HepG2 (cell line): ENCODE measurements around the gene ZNF79. TPM values are rescaled to one million over a fixed set of nuclear protein-coding genes. Genes with fewer than 3 reads are reported as not detected.

Experiments
- FOXO1 ChIP-seq: sonication (generic); formaldehyde crosslinking; IDR thresholded peaks from 2 replicates; pipeline ENCODE4 v1.4.0; 2020; ENCODE audit warnings: missing genetic modification reagents
- HNF1A ChIP-seq, 2 experiments: sonication (generic) in 1 of 2; formaldehyde crosslinking in 1 of 2; IDR thresholded peaks; 2 replicates each; pipeline versions ENCODE4 v1.4.0 to v1.6.1; 2016 to 2020; ENCODE audit warnings: borderline replicate concordance in 1 of 2, low read depth in 1 of 2, mild to moderate bottlenecking in 1 of 2, missing genetic modification reagents in 1 of 2
- HNRNPLL ChIP-seq: fragments of 200-400 bp; formaldehyde crosslinking; IDR thresholded peaks from 2 replicates; pipeline ENCODE4 v1.6.1; 2017; ENCODE audit warnings: mild to moderate bottlenecking, low read depth, low read length; ENCODE audit not compliant: poor library complexity, severe bottlenecking
- PAF1 ChIP-seq: IDR thresholded peaks from 2 replicates; pipeline ENCODE4 v1.6.1; 2016; ENCODE audit warnings: missing genetic modification reagents, missing compliant biosample characterization
- REPIN1 ChIP-seq: sonication (generic); formaldehyde crosslinking; IDR thresholded peaks from 2 replicates; pipeline ENCODE4 v1.8.0; 2022; ENCODE audit warnings: missing genetic modification reagents, low read depth, mild to moderate bottlenecking, borderline replicate concordance
- RNF2 ChIP-seq: fragments of 450-650 bp; conservative IDR thresholded peaks from 2 replicates; pipeline ENCODE4 v1.6.1; 2016; ENCODE audit warnings: low read depth
- SMYD3 ChIP-seq: sonication (generic); formaldehyde crosslinking; IDR thresholded peaks from 2 replicates; pipeline ENCODE4 v1.8.1; 2023; ENCODE audit warnings: mild to moderate bottlenecking, missing genetic modification reagents
- ZNF432 ChIP-seq: sonication (generic); formaldehyde crosslinking; IDR thresholded peaks from 2 replicates; pipeline ENCODE4 v1.5.0; 2020; ENCODE audit warnings: missing genetic modification reagents, mild to moderate bottlenecking, borderline replicate concordance
- ZNF7 ChIP-seq: IDR thresholded peaks from 2 replicates; pipeline ENCODE4 v1.6.1; 2016; ENCODE audit warnings: missing biosample characterization, missing genetic modification reagents
- ZNF749 ChIP-seq: sonication (generic); formaldehyde crosslinking; IDR thresholded peaks from 2 replicates; pipeline ENCODE4 v1.8.0; 2022; ENCODE audit warnings: mild to moderate bottlenecking, missing genetic modification reagents, moderate library complexity, borderline replicate concordance
- polyA plus RNA-seq, 8 experiments: library from polyadenylated mRNA; depleted of rRNA in 3 of 8; stranded (reverse) in 7 of 8; unstranded in 1 of 8; fragments of >200 nt; fragmentation: Illumina TruSeq in 4 of 8; extraction: Trizol in 4 of 8; gene quantifications; 2 replicates each; pipeline versions ENCODE4 v1.2.1 to v1.2.3, GENCODE V29; 2011 to 2016; ENCODE audit warnings: low read depth in 4 of 8, missing spikeins in 1 of 8, mixed read lengths in 1 of 8; ENCODE audit not compliant: insufficient read depth in 1 of 8
- total RNA-seq, 5 experiments: library from RNA; depleted of rRNA; stranded (reverse); fragments of >200 nt; fragmentation: Illumina TruSeq; extraction: Trizol; gene quantifications; 2 replicates each; pipeline ENCODE4 v1.2.3, GENCODE V29; 2016; ENCODE audit warnings: low read depth in 1 of 5
- TF ChIP-seq, protein P1 (sequence below): IDR thresholded peaks from 2 replicates; pipeline ENCODE4 v1.6.1; 2016; ENCODE audit warnings: mild to moderate bottlenecking
- TF ChIP-seq, protein P2 (sequence below): sonication (generic); formaldehyde crosslinking; IDR thresholded peaks from 2 replicates; pipeline ENCODE4 v1.4.0; 2020; ENCODE audit warnings: missing genetic modification reagents, borderline replicate concordance
- TF ChIP-seq, protein P3 (sequence below): IDR thresholded peaks from 2 replicates; pipeline ENCODE4 v1.6.1; 2012; ENCODE audit warnings: low read depth, low read length, improper control_type of control experiment
- TF ChIP-seq, protein P4 (sequence below): sonication (generic); formaldehyde crosslinking; IDR thresholded peaks from 2 replicates; pipeline ENCODE4 v1.4.0; 2020; ENCODE audit warnings: missing genetic modification reagents; ENCODE audit errors: not compliant biosample characterization

ZNF79 gene
- total and polyA plus RNA-seq, 2 of the 13 experiments (the other 11 are each of a cell fraction or from before 2014, with no cell fraction given) = 3.7 to 8.1 TPM

DNA sequence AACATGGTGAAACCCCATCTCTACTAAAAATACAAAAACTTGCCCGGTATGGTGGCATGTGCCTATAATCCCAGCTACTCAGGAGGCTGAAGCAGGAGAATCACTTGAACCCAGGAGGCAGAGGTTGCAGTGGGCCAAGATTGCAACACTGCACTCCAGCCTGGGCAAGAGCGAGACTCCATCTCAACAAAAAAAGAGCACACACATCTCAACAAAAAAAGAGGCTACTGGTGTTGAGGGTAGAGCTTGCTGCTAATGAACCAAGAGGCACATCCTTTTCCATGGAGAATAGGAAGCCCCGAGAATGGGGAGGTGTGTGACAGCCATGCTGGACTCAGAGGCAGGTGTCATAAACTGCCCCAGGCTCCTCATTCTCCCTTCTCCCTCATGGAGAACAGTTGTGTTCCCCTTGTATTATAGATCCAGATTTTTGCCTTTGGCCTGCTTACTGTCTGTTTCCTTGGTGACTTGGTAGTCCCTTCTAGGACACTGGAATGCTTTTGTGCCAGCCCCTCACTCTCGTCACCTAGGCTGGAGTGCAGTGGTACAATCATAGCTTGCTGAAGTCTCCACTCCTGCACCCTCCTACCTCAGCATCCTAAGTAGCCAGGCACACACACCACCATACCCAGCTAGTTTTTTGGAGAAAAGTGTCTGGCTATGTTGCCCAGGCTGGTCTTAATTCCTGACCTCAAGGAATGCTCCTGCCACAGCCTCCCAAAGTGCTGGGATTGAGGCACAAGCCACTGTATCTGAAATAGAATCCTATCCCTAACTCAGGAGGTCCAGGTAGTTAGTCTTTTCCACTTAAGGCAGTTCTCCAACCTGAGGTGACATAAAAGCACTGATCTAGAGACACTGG, 21.9 kb downstream of the ZNF79 start (continued):
- no peak for TF ChIP-seq HNF1A (IDR thresholded peaks at IDR 0.05; ENCODE audit: low read depth)
- no peak for TF ChIP-seq HNF1A (CRISPR knock-in tag; IDR thresholded peaks at IDR 0.05; ENCODE audit: borderline replicate concordance)
- TF ChIP-seq HNRNPLL = no peak
- TF ChIP-seq REPIN1 = 0 out of 2 replicates have a peak, but pooled peaks have one; percentile 19
- TF ChIP-seq RNF2 = no peak
- TF ChIP-seq FOXO1 (CRISPR knock-in tag) = no peak
- TF ChIP-seq ZNF432 (CRISPR knock-in tag) = no peak
- TF ChIP-seq ZNF7 (CRISPR knock-in tag) = no peak
- TF ChIP-seq, protein P1, sequence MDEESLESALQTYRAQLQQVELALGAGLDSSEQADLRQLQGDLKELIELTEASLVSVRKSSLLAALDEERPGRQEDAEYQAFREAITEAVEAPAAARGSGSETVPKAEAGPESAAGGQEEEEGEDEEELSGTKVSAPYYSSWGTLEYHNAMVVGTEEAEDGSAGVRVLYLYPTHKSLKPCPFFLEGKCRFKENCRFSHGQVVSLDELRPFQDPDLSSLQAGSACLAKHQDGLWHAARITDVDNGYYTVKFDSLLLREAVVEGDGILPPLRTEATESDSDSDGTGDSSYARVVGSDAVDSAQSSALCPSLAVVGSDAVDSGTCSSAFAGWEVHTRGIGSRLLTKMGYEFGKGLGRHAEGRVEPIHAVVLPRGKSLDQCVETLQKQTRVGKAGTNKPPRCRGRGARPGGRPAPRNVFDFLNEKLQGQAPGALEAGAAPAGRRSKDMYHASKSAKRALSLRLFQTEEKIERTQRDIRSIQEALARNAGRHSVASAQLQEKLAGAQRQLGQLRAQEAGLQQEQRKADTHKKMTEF (CRISPR knock-in tag) = 0 out of 2 replicates have a peak, but pooled peaks have one; percentile 18
- TF ChIP-seq, protein P2, sequence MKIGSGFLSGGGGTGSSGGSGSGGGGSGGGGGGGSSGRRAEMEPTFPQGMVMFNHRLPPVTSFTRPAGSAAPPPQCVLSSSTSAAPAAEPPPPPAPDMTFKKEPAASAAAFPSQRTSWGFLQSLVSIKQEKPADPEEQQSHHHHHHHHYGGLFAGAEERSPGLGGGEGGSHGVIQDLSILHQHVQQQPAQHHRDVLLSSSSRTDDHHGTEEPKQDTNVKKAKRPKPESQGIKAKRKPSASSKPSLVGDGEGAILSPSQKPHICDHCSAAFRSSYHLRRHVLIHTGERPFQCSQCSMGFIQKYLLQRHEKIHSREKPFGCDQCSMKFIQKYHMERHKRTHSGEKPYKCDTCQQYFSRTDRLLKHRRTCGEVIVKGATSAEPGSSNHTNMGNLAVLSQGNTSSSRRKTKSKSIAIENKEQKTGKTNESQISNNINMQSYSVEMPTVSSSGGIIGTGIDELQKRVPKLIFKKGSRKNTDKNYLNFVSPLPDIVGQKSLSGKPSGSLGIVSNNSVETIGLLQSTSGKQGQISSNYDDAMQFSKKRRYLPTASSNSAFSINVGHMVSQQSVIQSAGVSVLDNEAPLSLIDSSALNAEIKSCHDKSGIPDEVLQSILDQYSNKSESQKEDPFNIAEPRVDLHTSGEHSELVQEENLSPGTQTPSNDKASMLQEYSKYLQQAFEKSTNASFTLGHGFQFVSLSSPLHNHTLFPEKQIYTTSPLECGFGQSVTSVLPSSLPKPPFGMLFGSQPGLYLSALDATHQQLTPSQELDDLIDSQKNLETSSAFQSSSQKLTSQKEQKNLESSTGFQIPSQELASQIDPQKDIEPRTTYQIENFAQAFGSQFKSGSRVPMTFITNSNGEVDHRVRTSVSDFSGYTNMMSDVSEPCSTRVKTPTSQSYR (CRISPR knock-in tag) = no peak
- no peak; the same call in 1 of the 2 replicates for TF ChIP-seq PAF1 (CRISPR knock-in tag)
- TF ChIP-seq ZNF749 (CRISPR knock-in tag) = no peak
- TF ChIP-seq, protein P3, sequence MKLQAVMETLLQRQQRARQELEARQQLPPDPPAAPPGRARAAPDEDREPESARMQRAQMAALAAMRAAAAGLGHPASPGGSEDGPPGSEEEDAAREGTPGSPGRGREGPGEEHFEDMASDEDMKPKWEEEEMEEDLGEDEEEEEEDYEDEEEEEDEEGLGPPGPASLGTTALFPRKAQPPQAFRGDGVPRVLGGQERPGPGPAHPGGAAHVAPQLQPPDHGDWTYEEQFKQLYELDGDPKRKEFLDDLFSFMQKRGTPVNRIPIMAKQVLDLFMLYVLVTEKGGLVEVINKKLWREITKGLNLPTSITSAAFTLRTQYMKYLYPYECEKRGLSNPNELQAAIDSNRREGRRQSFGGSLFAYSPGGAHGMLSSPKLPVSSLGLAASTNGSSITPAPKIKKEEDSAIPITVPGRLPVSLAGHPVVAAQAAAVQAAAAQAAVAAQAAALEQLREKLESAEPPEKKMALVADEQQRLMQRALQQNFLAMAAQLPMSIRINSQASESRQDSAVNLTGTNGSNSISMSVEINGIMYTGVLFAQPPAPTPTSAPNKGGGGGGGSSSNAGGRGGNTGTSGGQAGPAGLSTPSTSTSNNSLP = no peak
- TF ChIP-seq, protein P4, sequence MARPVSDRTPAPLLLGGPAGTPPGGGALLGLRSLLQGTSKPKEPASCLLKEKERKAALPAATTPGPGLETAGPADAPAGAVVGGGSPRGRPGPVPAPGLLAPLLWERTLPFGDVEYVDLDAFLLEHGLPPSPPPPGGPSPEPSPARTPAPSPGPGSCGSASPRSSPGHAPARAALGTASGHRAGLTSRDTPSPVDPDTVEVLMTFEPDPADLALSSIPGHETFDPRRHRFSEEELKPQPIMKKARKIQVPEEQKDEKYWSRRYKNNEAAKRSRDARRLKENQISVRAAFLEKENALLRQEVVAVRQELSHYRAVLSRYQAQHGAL (CRISPR knock-in tag) = no peak
- no peak for TF ChIP-seq SMYD3 (CRISPR knock-in tag)
